Measurements from ENCODE around the gene MICA.

DNA sequence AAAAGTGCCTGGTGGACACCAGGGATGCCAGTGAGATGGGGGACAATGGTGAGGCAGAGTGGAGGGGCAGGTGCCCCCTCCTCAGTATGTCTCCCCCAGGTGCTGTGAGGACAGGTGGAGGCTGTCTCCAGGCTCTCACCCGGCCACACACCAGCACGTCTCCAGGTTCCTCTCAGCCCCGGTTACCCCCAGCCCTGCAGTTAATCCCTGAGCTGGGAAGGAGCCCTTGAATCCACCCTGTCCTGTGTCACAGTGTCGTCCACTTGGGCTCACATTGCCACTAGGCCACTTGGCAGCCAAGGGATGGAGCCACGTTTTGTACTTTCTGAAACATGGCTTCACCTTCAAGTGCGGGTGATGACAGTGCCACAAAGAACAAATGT is 24.7 kb upstream of the MICA start:
- TF ChIP-seq KDM1A (IDR thresholded peaks at IDR 0.05; ENCODE audit: low read depth) (no peak), ZFP36 (IDR thresholded peaks at IDR 0.05; ENCODE audit: borderline replicate concordance, partially characterized antibody) (no peak), RFX5 (IDR thresholded peaks at IDR 0.05) (no peak), RAD21 (conservative IDR thresholded peaks at IDR 0.05 in 1 of 2, IDR thresholded peaks at IDR 0.05 in 1 of 2) (no peak), EP300 (IDR thresholded peaks at IDR 0.05) (no peak), CHD2 (IDR thresholded peaks at IDR 0.05; ENCODE audit: low read length, partially characterized antibody) (no peak)
